Stimulated activated naive CD8-positive, alpha-beta T cell treated with anti-CD3 and anti-CD28 coated beads, Interleukin-15, Interleukin-2, amounts not matched to agents 100 U/mL and 50 U/mL, for 24 hours (primary cell): ENCODE results near the gene HSF2.

Experiments used
- ATAC-seq: fragments of 150-1000 bp; cut with Tn5 transposase; one replicate; pipeline ENCODE4 v1.10.0; 2021
- DNase-seq: peaks from one replicate; pipeline ENCODE4 v3.0.0; 2021

HSF2 gene

GRCh38 chr6:122400121-122400450, 634 bp downstream of the HSF2 start:
- ATAC-seq (no peak), DNase-seq (no peak)

- ATAC-seq (no peak), DNase-seq (no peak)
These were observed 1.1 kb downstream of the HSF2 start for GRCh38 chr6:122400462-122401089.

GRCh38 chr6:122401104-122401503, 1.7 kb downstream of the HSF2 start:
- DNase-seq: no peak
- no peak for ATAC-seq

GRCh38 chr6:122404444-122404843, 5.0 kb downstream of the HSF2 start:
- no peak for DNase-seq
- no peak for ATAC-seq

GRCh38 chr6:122405417-122405816, 6.0 kb downstream of the HSF2 start:
- no peak for DNase-seq
- ATAC-seq: no peak

GRCh38 chr6:122406187-122406586, 6.7 kb downstream of the HSF2 start:
- no peak for DNase-seq
- ATAC-seq: no peak

GRCh38 chr6:122407712-122408111, 8.3 kb downstream of the HSF2 start:
- no peak for ATAC-seq

GRCh38 chr6:122408240-122408639, 8.8 kb downstream of the HSF2 start:
- ATAC-seq (no peak), DNase-seq (no peak)

More at GRCh38 chr6:122407712-122408111, 8.3 kb downstream of the HSF2 start:
- DNase-seq: no peak

GRCh38 chr6:122408702-122409458, 9.4 kb downstream of the HSF2 start:
- ATAC-seq (no peak), DNase-seq (no peak)

GRCh38 chr6:122412001-122412400, 12.5 kb downstream of the HSF2 start:
- DNase-seq: no peak
- ATAC-seq: no peak

- ATAC-seq: no peak
- DNase-seq: no peak
These were observed 17.4 kb downstream of the HSF2 start for GRCh38 chr6:122416825-122417224.

GRCh38 chr6:122422003-122422402, 22.6 kb downstream of the HSF2 start:
- no peak for DNase-seq
- no peak for ATAC-seq

- DNase-seq (no peak), ATAC-seq (peak; percentile 43)
These were observed 23.3 kb downstream of the HSF2 start for GRCh38 chr6:122422614-122423267.

GRCh38 chr6:122423734-122424133, 24.3 kb downstream of the HSF2 start:
- no peak for DNase-seq
- no peak for ATAC-seq

- DNase-seq: no peak
- ATAC-seq: no peak
These were observed 27.1 kb downstream of the HSF2 start for GRCh38 chr6:122426597-122426996.

- DNase-seq (no peak), ATAC-seq (no peak)
These were observed 29.3 kb downstream of the HSF2 start for GRCh38 chr6:122428781-122429180.

GRCh38 chr6:122429323-122429722, 29.9 kb downstream of the HSF2 start:
- no peak for ATAC-seq
- no peak for DNase-seq

GRCh38 chr6:122431780-122432179, 32.3 kb downstream of the HSF2 start:
- no peak for DNase-seq
- no peak for ATAC-seq

GRCh38 chr6:122432816-122433215, 33.4 kb downstream of the HSF2 start:
- ATAC-seq: no peak
- no peak for DNase-seq

GRCh38 chr6:122438975-122439374, 39.5 kb downstream of the HSF2 start:
- ATAC-seq (no peak), DNase-seq (no peak)

GRCh38 chr6:122445274-122445673, 45.8 kb downstream of the HSF2 start:
- DNase-seq (no peak), ATAC-seq (no peak)

GRCh38 chr6:122449069-122449468, 49.6 kb downstream of the HSF2 start:
- ATAC-seq (no peak), DNase-seq (no peak)

GRCh38 chr6:122452509-122452908, 53.1 kb downstream of the HSF2 start:
- ATAC-seq: no peak
- DNase-seq: no peak

- ATAC-seq (no peak), DNase-seq (no peak)
These were observed 55.2 kb downstream of the HSF2 start for GRCh38 chr6:122454673-122455072.
